GM18517 (cell line): ENCODE results near the gene TMEM88.

Experiments used
- ATAC-seq: cut with Tn5 transposase; IDR thresholded peaks from one replicate; pipeline ENCODE4 v1.9.1; 2021; ENCODE audit warnings: mild to moderate bottlenecking, moderate library complexity; ENCODE audit not compliant: unreplicated experiment

The TMEM88 gene

GRCh38 chr17:7884581-7885366 is 29.9 kb downstream of the TMEM88 start:
- no peak for ATAC-seq

GRCh38 chr17:7885367-7886226 is 30.7 kb downstream of the TMEM88 start:
- ATAC-seq: no peak

GRCh38 chr17:7886227-7887037 is 31.6 kb downstream of the TMEM88 start:
- ATAC-seq: no peak

GRCh38 chr17:7887038-7887481 is 32.2 kb downstream of the TMEM88 start:
- ATAC-seq: no peak

GRCh38 chr17:7887482-7888183 is 32.8 kb downstream of the TMEM88 start:
- no peak for ATAC-seq

- no peak for ATAC-seq
Observed at GRCh38 chr17:7888184-7888920, 33.5 kb downstream of the TMEM88 start, which contains the start of gene CHD3. Gene CHD3 (plus strand): TSS chr17:7888789. CDS start chr17:7889001, 212 bp downstream.

- no peak for ATAC-seq
Observed at GRCh38 chr17:7889166-7889955, 34.5 kb downstream of the TMEM88 start.

- ATAC-seq: no peak
Observed at GRCh38 chr17:7893187-7893880, 38.5 kb downstream of the TMEM88 start.

GRCh38 chr17:7894226-7894625 is 39.4 kb downstream of the TMEM88 start:
- no peak for ATAC-seq

- ATAC-seq: no peak
Observed at GRCh38 chr17:7894866-7895265, 40.0 kb downstream of the TMEM88 start.

- ATAC-seq: no peak
Observed at GRCh38 chr17:7897090-7897489, 42.2 kb downstream of the TMEM88 start.

GRCh38 chr17:7897773-7898172 is 42.9 kb downstream of the TMEM88 start:
- ATAC-seq: no peak

- ATAC-seq: no peak
Observed at GRCh38 chr17:7903154-7904103, 48.6 kb downstream of the TMEM88 start.
